NCI-H146 treated with DMSO at 0.1 percent for 48 hours (cell line): Measurements from ENCODE around the gene AFAP1.

ENCODE experiments used
- DNase-seq: peaks from one replicate; lab custom pipeline; 2025; ENCODE audit not compliant: unreplicated experiment; lab: John Stamatoyannopoulos, UW

Gene AFAP1

DNA sequence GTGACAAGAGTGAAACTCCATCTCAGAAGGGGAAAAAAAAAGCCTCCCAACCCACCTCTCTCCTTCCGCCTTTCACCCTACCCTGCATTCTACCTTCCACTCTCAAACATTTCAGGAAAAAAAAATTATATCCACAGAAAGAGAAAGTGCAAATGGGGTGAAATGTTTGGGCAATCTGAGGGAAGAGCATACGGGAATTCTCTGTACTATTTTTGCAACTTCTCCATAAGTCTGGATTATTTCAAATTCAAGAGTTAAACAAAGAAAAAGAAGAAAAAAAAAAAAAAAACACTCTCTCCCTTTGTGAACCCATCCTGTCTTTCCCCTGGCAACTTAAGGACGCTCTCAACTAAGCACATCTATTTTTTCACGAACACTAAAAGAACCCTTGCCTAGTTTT is 41.3 kb downstream of the AFAP1 start:
- DNase-seq: no peak

DNA sequence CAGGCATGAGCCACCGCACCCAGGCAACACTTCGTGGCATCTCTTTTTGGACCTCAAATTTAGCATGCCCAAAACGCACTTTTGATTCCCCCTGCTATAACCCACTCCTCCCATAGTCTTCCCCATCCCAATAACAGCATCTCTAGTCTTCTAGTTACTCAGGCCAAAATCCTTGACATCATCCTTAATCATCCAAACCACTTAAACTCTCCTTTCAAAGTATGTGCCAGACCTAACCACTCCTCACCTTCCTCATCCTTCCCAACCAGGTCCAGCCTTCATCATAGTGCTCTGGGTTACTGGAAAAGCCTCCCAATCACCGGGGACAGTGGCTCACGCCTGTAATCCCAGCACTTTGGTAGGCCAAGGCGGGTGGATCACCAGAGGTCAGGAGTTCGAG is 41.9 kb downstream of the AFAP1 start:
- DNase-seq: no peak

DNA sequence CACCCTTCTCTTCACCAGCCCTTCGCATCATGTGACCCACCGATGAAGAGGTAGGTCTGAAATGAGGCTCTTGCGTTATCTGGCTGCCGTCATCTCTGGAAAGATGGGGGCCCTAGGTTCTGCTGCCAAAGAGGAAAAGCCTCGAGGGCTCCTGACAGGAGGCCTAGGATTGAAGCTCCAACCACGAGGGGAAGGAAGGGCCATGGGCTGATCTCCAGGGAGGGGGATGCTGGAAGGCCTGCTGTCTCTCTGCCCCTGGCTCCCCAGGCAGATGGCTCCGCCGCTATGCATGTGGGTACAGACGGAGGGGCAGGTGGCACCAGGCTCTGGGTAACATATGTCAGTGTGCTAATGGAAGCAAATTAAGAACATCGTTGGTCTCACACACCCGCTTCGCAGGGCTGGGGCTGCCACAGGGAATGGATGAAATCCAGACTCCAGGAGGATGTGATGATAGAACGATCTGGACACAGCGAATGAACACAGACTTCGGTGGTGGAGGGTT is 44.9 kb downstream of the AFAP1 start:
- DNase-seq: no peak

- no peak for DNase-seq
Measured at GRCh38 chr4:7894098-7894676, 45.5 kb downstream of the AFAP1 start.

- DNase-seq: no peak
Measured at GRCh38 chr4:7893539-7893938, 46.1 kb downstream of the AFAP1 start.

DNA sequence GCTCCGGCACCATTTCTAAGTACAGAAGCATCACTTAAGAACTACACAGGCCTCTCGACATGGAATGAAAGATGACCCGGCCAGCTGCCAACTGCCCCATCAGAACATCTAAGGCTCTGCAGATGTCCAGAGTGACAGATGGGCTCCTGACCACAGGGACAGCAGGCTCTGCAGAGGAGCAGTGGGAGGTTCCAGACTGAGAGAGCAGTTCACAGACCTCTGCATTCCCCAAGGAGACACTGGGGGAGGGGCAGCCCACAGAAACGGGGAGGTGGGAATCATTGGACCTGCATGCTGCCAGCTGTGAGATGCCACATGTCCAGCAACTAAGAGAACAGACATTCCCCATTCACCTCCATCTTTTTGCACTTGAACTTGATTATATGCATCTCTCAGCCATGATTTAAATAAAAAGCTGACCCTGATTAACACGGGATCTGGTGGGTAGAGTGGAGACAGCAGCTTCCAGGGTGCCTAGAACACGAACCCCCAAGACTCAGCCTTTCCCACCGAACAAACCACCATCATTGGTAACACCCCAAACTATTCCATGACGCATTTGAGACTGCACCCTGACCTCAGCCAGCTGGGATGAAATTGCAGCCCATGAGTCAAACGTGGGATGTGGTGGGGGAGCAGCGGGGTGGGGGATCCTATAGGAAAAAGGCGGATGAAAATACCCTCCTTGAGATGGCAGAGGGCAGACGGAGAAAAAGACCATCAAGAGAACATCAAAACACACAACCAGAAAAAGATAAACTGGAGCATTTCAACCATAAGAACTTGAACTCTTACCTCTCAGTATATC is 47.2 kb downstream of the AFAP1 start:
- DNase-seq: no peak

DNA sequence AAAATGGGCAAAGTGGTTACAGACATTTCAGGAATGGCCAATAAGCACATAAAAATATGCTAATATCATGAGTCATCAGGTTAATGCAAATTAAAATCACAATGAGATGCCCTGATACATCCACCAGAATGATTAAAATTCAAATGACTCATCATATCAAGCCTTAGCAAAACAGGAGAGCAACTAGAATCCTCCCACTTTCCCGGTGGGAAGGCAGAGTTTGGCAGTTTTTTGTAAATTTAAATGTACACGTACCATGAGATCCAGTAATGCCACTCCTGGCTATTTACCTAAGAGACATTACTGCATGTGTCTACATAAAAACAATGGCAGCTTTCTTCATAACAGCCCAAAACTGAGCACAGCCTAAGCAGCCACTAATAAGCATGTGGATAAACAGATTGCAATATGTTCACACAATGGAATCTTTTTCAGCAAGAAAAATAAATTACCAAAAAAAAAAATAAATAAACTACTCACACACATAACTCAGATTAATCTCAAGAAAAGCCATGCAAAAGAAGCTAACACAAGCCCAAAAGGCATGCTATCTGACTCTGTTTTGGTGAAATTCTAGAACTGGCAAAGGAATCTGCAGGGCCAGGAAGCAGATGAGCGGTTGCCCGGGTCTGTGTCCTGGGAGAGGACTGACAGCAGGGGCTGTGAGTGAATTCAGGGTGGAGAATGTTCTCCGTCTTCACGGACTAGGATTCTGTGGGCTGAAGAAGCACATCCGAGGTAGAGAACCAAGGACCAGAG is 48.8 kb downstream of the AFAP1 start:
- DNase-seq: peak; percentile 9

- DNase-seq: no peak
Measured at GRCh38 chr4:7887436-7887835, 52.2 kb downstream of the AFAP1 start.

DNA sequence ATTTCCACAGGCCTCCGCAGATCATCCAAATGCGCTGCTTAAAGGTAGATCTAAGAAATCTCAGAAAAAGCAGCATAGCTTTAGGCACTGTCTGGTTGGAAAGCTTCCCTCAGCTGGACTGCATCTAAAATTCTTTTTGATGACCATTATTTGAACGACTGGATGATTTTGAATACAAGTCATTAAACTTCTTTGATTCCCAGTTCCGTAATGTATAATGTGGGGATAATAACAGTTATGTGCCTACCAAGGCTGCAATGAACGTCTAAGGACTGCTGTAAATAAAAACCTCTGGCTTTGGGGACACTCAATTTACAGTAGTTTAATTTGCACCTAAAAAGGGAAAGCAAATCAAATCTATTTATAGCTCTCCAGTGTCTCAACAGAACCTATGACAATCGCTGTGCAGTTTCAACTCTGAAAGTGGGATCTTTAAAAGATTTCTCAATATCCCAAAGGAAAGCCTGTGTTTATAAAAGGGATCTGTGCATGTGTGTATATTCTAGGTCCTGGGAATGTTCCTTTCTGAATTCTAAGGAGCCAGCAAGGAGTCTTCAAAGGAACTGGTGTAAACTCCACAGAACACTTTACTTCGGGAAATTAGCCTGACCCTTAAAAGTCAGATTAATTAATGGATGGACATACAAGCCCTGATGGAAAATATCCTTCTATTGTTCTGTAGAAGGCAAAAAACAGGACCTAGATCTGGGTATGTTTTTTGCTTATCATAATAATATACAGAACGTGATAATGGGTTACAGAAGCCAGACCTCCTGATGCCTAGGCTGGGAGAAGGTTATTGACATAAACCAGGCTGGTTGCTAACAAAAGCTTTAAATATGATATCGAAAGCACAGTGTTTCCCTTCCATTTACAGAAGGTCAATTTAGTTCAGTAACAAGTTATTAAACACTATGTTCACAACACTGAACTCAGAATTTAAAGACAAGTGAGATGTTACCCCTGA is 53.4 kb downstream of the AFAP1 start:
- DNase-seq: no peak

- no peak for DNase-seq
Measured at GRCh38 chr4:7885216-7886006, 54.2 kb downstream of the AFAP1 start.

- DNase-seq: no peak
Measured at GRCh38 chr4:7880683-7881082, 59.0 kb downstream of the AFAP1 start.

GRCh38 chr4:7879127-7879526 is 60.5 kb downstream of the AFAP1 start:
- DNase-seq: no peak

DNA sequence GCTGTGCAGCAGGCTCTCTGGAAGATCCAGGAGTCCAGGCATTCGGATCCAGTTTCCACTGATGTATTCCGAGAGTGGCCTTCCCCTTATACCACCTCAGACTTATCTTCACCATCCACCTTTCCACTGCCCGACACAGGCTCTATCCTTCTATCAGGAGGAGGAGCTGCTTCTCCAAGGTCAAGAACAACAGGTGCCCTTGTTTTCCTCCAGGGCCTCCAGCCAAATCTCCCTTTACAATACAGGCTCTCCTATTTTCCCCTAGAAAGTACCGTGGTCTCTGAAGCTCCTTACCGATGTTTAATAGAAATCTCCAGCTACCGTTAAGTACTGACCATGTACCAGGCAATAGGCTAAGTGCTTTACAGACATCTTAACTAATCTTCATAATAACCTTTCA is 61.3 kb downstream of the AFAP1 start:
- DNase-seq: no peak

- no peak for DNase-seq
Measured at GRCh38 chr4:7877176-7877575, 62.5 kb downstream of the AFAP1 start.

- no peak for DNase-seq
Measured at GRCh38 chr4:7876201-7876875, 63.3 kb downstream of the AFAP1 start.

DNA sequence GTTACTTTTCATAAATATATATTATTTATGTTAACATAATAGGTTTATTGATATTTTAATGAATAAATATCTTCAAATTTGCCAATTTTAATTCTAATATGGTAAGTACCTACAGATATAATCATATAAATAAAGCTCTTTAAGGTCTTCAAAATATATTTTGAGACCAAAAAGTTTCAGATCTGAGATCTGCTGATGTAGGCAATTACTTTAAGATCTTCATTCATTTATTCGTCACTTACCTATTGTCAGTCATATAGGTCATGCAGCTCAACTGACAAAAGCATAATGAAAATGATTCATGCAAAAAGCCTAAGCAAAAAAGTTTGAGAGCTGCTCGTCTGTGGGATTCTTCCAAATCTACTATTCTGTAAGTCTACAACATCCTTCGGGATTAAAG is 64.8 kb downstream of the AFAP1 start:
- no peak for DNase-seq

- no peak for DNase-seq
Measured at GRCh38 chr4:7873881-7874280, 65.8 kb downstream of the AFAP1 start.

DNA sequence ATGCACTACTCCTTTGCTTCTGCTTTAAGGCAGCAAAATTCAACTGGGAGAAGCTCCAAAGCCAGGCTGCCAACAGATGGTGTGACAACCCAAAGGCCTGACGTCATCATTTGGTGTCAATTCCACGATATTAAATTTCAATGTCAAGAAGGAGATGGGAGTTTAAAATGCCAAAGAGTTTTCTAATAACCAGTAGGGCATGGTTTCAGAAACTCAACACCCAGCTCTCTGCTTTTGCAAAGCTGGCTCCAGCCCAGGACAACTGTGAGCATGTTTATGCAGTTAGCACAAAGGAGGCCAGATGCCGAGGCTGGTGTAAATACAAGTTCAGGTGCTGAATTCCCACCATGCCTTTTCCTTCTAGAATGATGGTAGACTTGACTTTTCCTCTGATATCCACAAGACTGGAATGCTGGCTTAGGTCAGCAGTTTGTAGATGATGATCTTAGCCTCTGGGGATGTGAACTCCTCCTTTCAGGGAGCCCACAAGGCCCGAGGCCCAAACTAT is 67.3 kb downstream of the AFAP1 start:
- no peak for DNase-seq

- DNase-seq: no peak
Measured at GRCh38 chr4:7871356-7871755, 68.3 kb downstream of the AFAP1 start.
